Endothelial cell (in vitro differentiated cells): ENCODE results near the gene HYAL3. TPM values are rescaled to one million over a fixed set of nuclear protein-coding genes. Genes with fewer than 3 reads are reported as not detected.
A peak's percentile ranks its signal among the peaks of the same experiment; 100 is the strongest.
"Not testable (repeated sequence)": the region's sequence is repeated elsewhere in the genome, so short reads cannot be mapped to it uniquely, and the experiment has no call there.

ENCODE experiments used
- DNase-seq: peaks from one replicate; pipeline ENCODE4 v3.0.0; 2021; ENCODE audit warnings: low spot score
- H3K27ac Mint-ChIP-seq: one replicate; pipeline ENCODE4 v1.8.0; 2021; ENCODE audit warnings: mixed read lengths, inconsistent platforms; ENCODE audit not compliant: unreplicated experiment
- H3K27me3 Mint-ChIP-seq: one replicate; pipeline ENCODE4 v1.8.0; 2021; ENCODE audit warnings: mild to moderate bottlenecking, moderate library complexity, mixed read lengths, inconsistent platforms; ENCODE audit not compliant: unreplicated experiment
- H3K36me3 Mint-ChIP-seq: one replicate; pipeline ENCODE4 v1.8.0; 2021; ENCODE audit warnings: mild to moderate bottlenecking, low read depth, mixed read lengths, inconsistent platforms; ENCODE audit not compliant: unreplicated experiment
- H3K4me1 Mint-ChIP-seq: one replicate; pipeline ENCODE4 v1.8.0; 2021; ENCODE audit warnings: mild to moderate bottlenecking, mixed read lengths, inconsistent platforms; ENCODE audit not compliant: unreplicated experiment
- H3K4me3 Mint-ChIP-seq: one replicate; pipeline ENCODE4 v1.8.0; 2021; ENCODE audit warnings: mild to moderate bottlenecking, mixed read lengths, inconsistent platforms; ENCODE audit not compliant: unreplicated experiment
- H3K9me3 Mint-ChIP-seq: one replicate; pipeline ENCODE4 v1.8.0; 2021; ENCODE audit warnings: mixed read lengths, inconsistent platforms; ENCODE audit not compliant: unreplicated experiment
- total RNA-seq: library from RNA; stranded (reverse); fragmentation: NEBNext Ultra II Directional; extraction: Animal tissue kit (Norgen Biotek cat#: 25700); gene quantifications from one replicate; pipeline ENCODE4 v1.2.1, GENCODE V29; 2021; ENCODE audit not compliant: unreplicated experiment
- TF ChIP-seq, protein P1 (sequence below): fragments of 200-600 bp; sonication (generic); IDR thresholded peaks from one replicate; pipeline ENCODE4 v1.5.0; 2021; ENCODE audit warnings: antibody characterized with exemption; ENCODE audit not compliant: unreplicated experiment

HYAL3 gene
- total RNA-seq, 1 donor from 2014 or later = 12.7 TPM

DNA sequence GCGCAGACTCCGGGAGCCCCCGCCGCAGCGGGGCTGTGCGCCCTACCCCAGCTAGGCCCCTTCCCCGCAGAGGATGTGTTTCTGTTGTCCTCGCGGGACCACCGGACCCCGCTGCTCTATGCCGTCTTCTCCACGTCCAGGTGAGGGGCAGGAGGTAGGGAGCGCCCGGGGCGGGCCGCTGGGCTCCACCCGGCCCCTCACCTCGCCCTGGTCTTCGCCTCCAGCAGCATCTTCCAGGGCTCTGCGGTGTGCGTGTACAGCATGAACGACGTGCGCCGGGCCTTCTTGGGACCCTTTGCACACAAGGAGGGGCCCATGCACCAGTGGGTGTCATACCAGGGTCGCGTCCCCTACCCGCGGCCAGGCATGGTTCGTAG lies 25.5 kb downstream of the HYAL3 start:
- no peak for DNase-seq
- no peaks in the 10 kb centered on the region for H3K9me3 Mint-ChIP-seq
- TF ChIP-seq, protein P1, sequence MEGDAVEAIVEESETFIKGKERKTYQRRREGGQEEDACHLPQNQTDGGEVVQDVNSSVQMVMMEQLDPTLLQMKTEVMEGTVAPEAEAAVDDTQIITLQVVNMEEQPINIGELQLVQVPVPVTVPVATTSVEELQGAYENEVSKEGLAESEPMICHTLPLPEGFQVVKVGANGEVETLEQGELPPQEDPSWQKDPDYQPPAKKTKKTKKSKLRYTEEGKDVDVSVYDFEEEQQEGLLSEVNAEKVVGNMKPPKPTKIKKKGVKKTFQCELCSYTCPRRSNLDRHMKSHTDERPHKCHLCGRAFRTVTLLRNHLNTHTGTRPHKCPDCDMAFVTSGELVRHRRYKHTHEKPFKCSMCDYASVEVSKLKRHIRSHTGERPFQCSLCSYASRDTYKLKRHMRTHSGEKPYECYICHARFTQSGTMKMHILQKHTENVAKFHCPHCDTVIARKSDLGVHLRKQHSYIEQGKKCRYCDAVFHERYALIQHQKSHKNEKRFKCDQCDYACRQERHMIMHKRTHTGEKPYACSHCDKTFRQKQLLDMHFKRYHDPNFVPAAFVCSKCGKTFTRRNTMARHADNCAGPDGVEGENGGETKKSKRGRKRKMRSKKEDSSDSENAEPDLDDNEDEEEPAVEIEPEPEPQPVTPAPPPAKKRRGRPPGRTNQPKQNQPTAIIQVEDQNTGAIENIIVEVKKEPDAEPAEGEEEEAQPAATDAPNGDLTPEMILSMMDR = no peak
- H3K36me3 Mint-ChIP-seq = peaks cover under 1% of the 10 kb centered on the region
- H3K4me1 Mint-ChIP-seq = peaks cover 16% of the 10 kb centered on the region
- no peak overlapping the region for H3K4me3 Mint-ChIP-seq
- peaks cover 25% of the 10 kb centered on the region for H3K27me3 Mint-ChIP-seq
- no peak overlapping the region for H3K27ac Mint-ChIP-seq

- TF ChIP-seq, protein P1 = peak; percentile 95
- H3K9me3 Mint-ChIP-seq = no peaks in the 10 kb centered on the region
- peaks cover 16% of the 10 kb centered on the region for H3K4me1 Mint-ChIP-seq
- H3K27ac Mint-ChIP-seq = no peak overlapping the region
- H3K27me3 Mint-ChIP-seq = peaks cover 31% of the 10 kb centered on the region
- H3K36me3 Mint-ChIP-seq = peaks cover 6% of the 10 kb centered on the region
- peak; percentile 94 for DNase-seq
- no peak overlapping the region for H3K4me3 Mint-ChIP-seq
Observed at GRCh38 chr3:50272911-50273688, 26.1 kb downstream of the HYAL3 start.

- H3K4me3 Mint-ChIP-seq, DNase-seq, H3K36me3 Mint-ChIP-seq, H3K27ac Mint-ChIP-seq, H3K9me3 Mint-ChIP-seq: not testable (repeated sequence)
- H3K27me3 Mint-ChIP-seq = peaks cover 35% of the 10 kb centered on the region
- H3K4me1 Mint-ChIP-seq = peaks cover 16% of the 10 kb centered on the region
Observed at GRCh38 chr3:50272538-50272910, 26.7 kb downstream of the HYAL3 start.

DNA sequence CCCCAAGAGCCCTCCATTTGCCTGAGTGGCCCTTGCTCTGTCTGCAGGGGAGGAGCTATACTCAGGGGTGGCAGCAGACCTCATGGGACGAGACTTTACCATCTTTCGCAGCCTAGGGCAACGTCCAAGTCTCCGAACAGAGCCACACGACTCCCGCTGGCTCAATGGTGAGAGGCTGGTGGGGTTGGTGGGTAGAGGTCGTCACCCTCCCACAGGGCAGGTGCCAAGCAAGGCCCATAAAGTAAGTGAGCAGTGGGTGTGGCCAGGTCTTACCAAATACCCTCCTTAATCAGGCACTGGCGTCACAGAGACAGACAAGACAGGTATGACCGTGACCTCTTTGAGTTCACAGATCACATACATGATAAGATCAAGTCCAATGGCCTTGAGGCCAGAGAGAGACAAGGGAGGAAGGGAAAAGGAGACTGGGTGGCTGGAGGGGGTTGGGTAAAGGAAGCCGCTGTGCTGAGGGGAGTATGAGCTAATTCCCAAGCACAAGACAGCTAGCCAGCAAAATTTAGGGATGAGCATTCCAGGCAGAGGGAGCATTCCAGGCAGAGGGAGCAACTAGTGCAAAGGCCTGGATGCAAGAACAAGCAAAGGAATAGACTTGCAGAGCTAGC lies 27.8 kb downstream of the HYAL3 start:
- peaks cover 35% of the 10 kb centered on the region for H3K27me3 Mint-ChIP-seq
- H3K4me1 Mint-ChIP-seq = peaks cover 16% of the 10 kb centered on the region
- no peak overlapping the region for H3K4me3 Mint-ChIP-seq
- H3K27ac Mint-ChIP-seq = no peak overlapping the region
- TF ChIP-seq, protein P1 = no peak
- no peak for DNase-seq
- H3K9me3 Mint-ChIP-seq = no peaks in the 10 kb centered on the region
- peaks cover 6% of the 10 kb centered on the region for H3K36me3 Mint-ChIP-seq

GRCh38 chr3:50270422-50271224 lies 28.6 kb downstream of the HYAL3 start:
- Mint-ChIP-seq H3K27ac (no peak overlapping the region), H3K27me3 (peaks cover 35% of the 10 kb centered on the region), H3K36me3 (peaks cover 9% of the 10 kb centered on the region), H3K9me3 (no peaks in the 10 kb centered on the region), H3K4me3 (no peak overlapping the region), H3K4me1 (peaks cover 16% of the 10 kb centered on the region)
- TF ChIP-seq, protein P1 = no peak
- no peak for DNase-seq
